Endothelial cell of umbilical vein (primary cell): Measurements from ENCODE around the gene BLM. TPM values are rescaled to one million over a fixed set of nuclear protein-coding genes. Genes with fewer than 3 reads are reported as not detected.

Experiments used
- BruUV-seq: library from RNA; stranded (reverse); fragments of 400-500 nt; replicated peaks from 2 replicates; lab custom pipeline; 2021; lab: Mats Ljungman, UMichigan
- CTCF ChIA-PET: fragments of 300-600, 350-600 bp; sonication (Branson Sonifier 250); formaldehyde crosslinking; loops from one replicate; lab custom pipeline; 2021; ENCODE audit warnings: antibody characterized with exemption, inconsistent platforms; lab: Charles Lee
- POLR2A ChIA-PET: fragments of 300-600, 350-600 bp; sonication (Branson Sonifier 250); formaldehyde crosslinking; loops from one replicate; lab custom pipeline; 2021; ENCODE audit warnings: antibody characterized with exemption, inconsistent platforms; lab: Charles Lee
- DNase-seq: peaks from one replicate; pipeline ENCODE4 v3.0.0-alpha.2; 2011; ENCODE audit warnings: low read depth, low spot score
- FAIRE-seq: peaks from 2 replicates; lab custom pipeline; 2011; peaks lifted over from hg19 to GRCh38; lab: Jason Lieb, UNC
- H2AFZ ChIP-seq: 2 replicates; pipeline ENCODE4 v1.6.0; 2012; ENCODE audit warnings: low read depth, low read length, control low read depth, inconsistent platforms
- H3K27ac ChIP-seq: 2 replicates; pipeline ENCODE4 v1.5.1; 2011; ENCODE audit warnings: low read depth, mild to moderate bottlenecking, control low read depth, low read length, moderate library complexity; ENCODE audit not compliant: insufficient read depth
- H3K27me3 ChIP-seq, 2 experiments: 2 replicates each; pipeline versions ENCODE4 v1.6.0 to v1.6.1; 2011; ENCODE audit warnings: low read length in 2 of 2, mixed read lengths in 1 of 2; ENCODE audit not compliant: control insufficient read depth in 2 of 2, insufficient read depth in 2 of 2
- H3K36me3 ChIP-seq, 2 experiments: 2 replicates in 1 of 2; 3 replicates in 1 of 2; pipeline ENCODE4 v1.5.1; 2011; ENCODE audit warnings: low read length in 2 of 2, mild to moderate bottlenecking in 1 of 2, moderate library complexity in 1 of 2; ENCODE audit not compliant: control insufficient read depth in 2 of 2, insufficient read depth in 2 of 2; ENCODE audit errors: extremely low read depth in 1 of 2
- H3K4me1 ChIP-seq: 3 replicates; pipeline ENCODE4 v1.5.1; 2011; ENCODE audit warnings: mild to moderate bottlenecking, low read length; ENCODE audit not compliant: control insufficient read depth, insufficient read depth; ENCODE audit errors: extremely low read depth
- H3K4me2 ChIP-seq: 2 replicates; pipeline ENCODE4 v1.6.1; 2011; ENCODE audit warnings: low read length, control low read depth, mixed read lengths; ENCODE audit not compliant: insufficient read depth
- H3K4me3 ChIP-seq, 3 experiments: fragments of 200-600 bp in 1 of 3; sonication (generic), shearing (Covaris generic) in 1 of 3; replicated peaks in 1 of 3; 2 replicates each; pipeline ENCODE4 v1.5.1; 2011 to 2016; ENCODE audit warnings: control low read depth in 3 of 3, low read length in 3 of 3, mild to moderate bottlenecking in 2 of 3, inconsistent platforms in 1 of 3, low read depth in 1 of 3, moderate library complexity in 1 of 3; ENCODE audit not compliant: insufficient read depth in 1 of 3
- H3K79me2 ChIP-seq: 2 replicates; pipeline ENCODE4 v1.6.0; 2012; ENCODE audit warnings: low read length, inconsistent platforms; ENCODE audit not compliant: control insufficient read depth, insufficient read depth
- H3K9ac ChIP-seq: replicated peaks from 2 replicates; pipeline ENCODE3; 2011; ENCODE audit warnings: low read length, control low read depth; ENCODE audit not compliant: insufficient read depth; ENCODE audit errors: extremely low read depth
- H3K9me1 ChIP-seq: replicated peaks from 3 replicates; pipeline ENCODE4 v1.6.0; 2011; ENCODE audit warnings: mild to moderate bottlenecking, low read length; ENCODE audit not compliant: control insufficient read depth, insufficient read depth; ENCODE audit errors: extremely low read depth
- H3K9me3 ChIP-seq: replicated peaks from 2 replicates; pipeline ENCODE4 v1.5.1; 2012; ENCODE audit warnings: low read length, inconsistent platforms; ENCODE audit not compliant: control insufficient read depth, insufficient read depth
- H4K20me1 ChIP-seq: replicated peaks from 2 replicates; pipeline ENCODE3; 2011; ENCODE audit warnings: mild to moderate bottlenecking, low read length; ENCODE audit not compliant: control insufficient read depth, insufficient read depth; ENCODE audit errors: extremely low read depth
- CTCF ChIP-seq, 2 donors: IDR thresholded peaks; 1 replicate in 1 of 2; 2 replicates in 1 of 2; pipeline ENCODE4 v1.5.1; 2011; ENCODE audit warnings: low read length in 2 of 2, mild to moderate bottlenecking in 2 of 2, moderate library complexity in 2 of 2, control low read depth in 1 of 2, inconsistent platforms in 1 of 2, low read depth in 1 of 2; ENCODE audit not compliant: insufficient read depth in 1 of 2; ENCODE audit errors: extremely low read depth in 1 of 2
- EZH2 ChIP-seq: IDR thresholded peaks from 2 replicates; pipeline ENCODE4 v1.6.1; 2012; ENCODE audit warnings: borderline replicate concordance, low read depth, mild to moderate bottlenecking, moderate library complexity, low read length, inconsistent platforms; ENCODE audit not compliant: severe bottlenecking
- FOS ChIP-seq: IDR thresholded peaks from 2 replicates; pipeline ENCODE4 v1.6.1; 2011; ENCODE audit warnings: mild to moderate bottlenecking, low read length, moderate library complexity, borderline replicate concordance; ENCODE audit not compliant: insufficient read depth
- GATA2 ChIP-seq: IDR thresholded peaks from 2 replicates; pipeline ENCODE4 v1.7.0; 2011; ENCODE audit warnings: low read depth, mild to moderate bottlenecking, moderate library complexity, mixed read lengths, low read length; ENCODE audit not compliant: insufficient read length, insufficient read depth
- JUN ChIP-seq: IDR thresholded peaks from 2 replicates; pipeline ENCODE4 v1.6.1; 2011; ENCODE audit warnings: borderline replicate concordance, low read depth; ENCODE audit not compliant: insufficient read length, insufficient read depth
- MAX ChIP-seq: IDR thresholded peaks from 2 replicates; pipeline ENCODE4 v1.6.1; 2011; ENCODE audit not compliant: insufficient read depth, insufficient read length
- MYC ChIP-seq: IDR thresholded peaks from one replicate; pipeline ENCODE4 v1.6.1; 2011; ENCODE audit warnings: mild to moderate bottlenecking, low read depth, low read length
- POLR2A ChIP-seq: IDR thresholded peaks from 2 replicates; pipeline ENCODE4 v1.6.1; 2012; ENCODE audit warnings: low read depth, mild to moderate bottlenecking, control low read depth, low read length
- POLR2AphosphoS5 ChIP-seq: IDR thresholded peaks from 2 replicates; pipeline ENCODE4 v1.6.1; 2012; ENCODE audit warnings: low read depth, mild to moderate bottlenecking, control low read depth, low read length, moderate library complexity; ENCODE audit not compliant: insufficient read depth
- dilution Hi-C: fragments of 300-500 bp; cut with MboI; formaldehyde crosslinking; loops from one replicate; pipeline ENCODE4 v1.15.0; 2019; ENCODE audit warnings: low sequenced_read_pairs; ENCODE audit not compliant: extremely low pct_ligation_motif_present
- intact Hi-C: fragments of 100-400 bp; cut with micrococcal nuclease; formaldehyde crosslinking; loops from one replicate; pipeline ENCODE4 v1.10.0; 2022
- polyA plus RNA-seq, 4 experiments: library from polyadenylated mRNA; depleted of rRNA in 3 of 4; stranded (reverse) in 3 of 4; unstranded in 1 of 4; fragments of >200 nt; gene quantifications; 2 replicates each; pipeline versions ENCODE4 v1.2.1 to v1.2.3, GENCODE V29; 2011 to 2012; ENCODE audit warnings: missing spikeins in 1 of 4
- total RNA-seq: library from RNA; stranded (reverse); gene quantifications from 2 replicates; pipeline ENCODE4 v1.2.3, GENCODE V29; 2021

The BLM gene
- total and polyA plus RNA-seq, 2 donors (not counting 3 experiments of a cell fraction or from before 2014, with no cell fraction given) = 3.8 to 17.3 TPM

- no peaks in the 10 kb centered on the region for H3K9me1 ChIP-seq
- H3K4me2 ChIP-seq = no peak overlapping the region
- H3K9ac ChIP-seq = no peak overlapping the region
- DNase-seq = no peak
- ChIA-PET POLR2A (no interaction called here), CTCF (interaction anchor here (0.7 to 0.9 kb wide), 2 partner anchors 10 to 11 kb away, joined by 3 to 4 read pairs; no protein-coding TSS in a partner anchor)
- no peaks in the 10 kb centered on the region for H4K20me1 ChIP-seq
- no TSS peak for BruUV-seq
- intact Hi-C loops (no loop called here), dilution Hi-C loops (no loop called here)
- no peak overlapping the region for H2AFZ ChIP-seq
- no peaks in the 10 kb centered on the region for H3K27me3 ChIP-seq
- H3K27ac ChIP-seq = no peak overlapping the region
- peaks cover 3% of the 10 kb centered on the region for H3K4me1 ChIP-seq
- TF ChIP-seq FOS (no peak), EZH2 (no peak), JUN (no peak), MAX (no peak), GATA2 (no peak), MYC (no peak), POLR2AphosphoS5 (no peak), POLR2A (no peak), CTCF (IDR thresholded peaks at IDR 0.05; ENCODE audit: extremely low read depth in 1 of 2, insufficient read depth in 1 of 2, low read depth in 1 of 2, low read length in 2 of 2) (no peak)
- no peaks in the 10 kb centered on the region for H3K9me3 ChIP-seq
- FAIRE-seq = no peak
- H3K36me3 ChIP-seq = no peaks in the 10 kb centered on the region
- H3K4me3 ChIP-seq = no peak overlapping the region
- no peaks in the 10 kb centered on the region for H3K79me2 ChIP-seq
Measured at GRCh38 chr15:90839187-90840071, 122.3 kb downstream of the BLM start.
